Measurements from ENCODE around the gene ZNF853.
A peak's percentile ranks its signal among the peaks of the same experiment; 100 is the strongest.
"Not testable (repeated sequence)": the region's sequence is repeated elsewhere in the genome, so short reads cannot be mapped to it uniquely, and the experiment has no call there.

Gene ZNF853

GRCh38 chr7:6606866-6607583 lies 8.4 kb upstream of the ZNF853 start:
- DNase-seq: no peak

DNA sequence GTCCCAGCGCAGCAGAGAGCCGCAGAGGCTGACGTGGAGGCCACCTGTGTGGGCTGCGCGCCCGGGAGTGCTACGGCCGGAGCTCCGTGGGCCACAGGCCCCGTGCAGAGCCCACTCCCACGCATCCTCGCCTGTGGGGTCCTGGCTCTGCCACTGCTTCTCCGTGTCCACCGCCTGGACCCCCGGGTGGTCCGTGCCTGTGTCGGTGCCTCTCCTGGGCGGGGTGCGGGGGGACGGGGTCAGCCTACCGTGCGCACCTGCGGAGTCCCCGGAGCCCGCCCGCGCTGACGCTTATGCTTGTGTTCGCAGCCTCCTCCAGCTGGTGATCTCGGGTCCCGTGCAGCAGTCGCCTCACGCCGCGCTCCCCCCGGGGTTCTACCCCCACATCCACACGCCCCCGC lies 7.8 kb upstream of the ZNF853 start:
- no peak for DNase-seq

DNA sequence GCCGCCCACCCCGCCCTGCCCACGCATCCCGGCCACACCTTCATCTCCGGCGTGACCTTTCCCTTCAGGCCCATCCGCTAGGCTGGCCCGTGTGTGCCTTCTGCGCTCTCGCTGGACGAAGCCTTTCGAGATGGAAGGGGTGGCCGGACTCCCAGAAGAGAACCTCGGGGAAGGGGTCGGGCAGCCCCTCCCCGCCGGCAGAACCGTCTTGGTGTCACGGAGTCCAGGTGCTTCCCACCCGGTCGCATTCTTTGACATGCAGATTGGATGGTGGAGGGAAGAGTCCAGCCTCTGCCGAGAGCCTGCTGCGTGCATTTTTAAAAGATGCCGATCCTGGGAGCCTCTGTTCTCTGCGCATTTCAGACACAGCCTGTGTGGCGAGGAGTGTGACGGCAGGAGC lies 7.3 kb upstream of the ZNF853 start:
- no peak for DNase-seq

GRCh38 chr7:6608794-6609193 lies 6.6 kb upstream of the ZNF853 start:
- DNase-seq: no peak

DNA sequence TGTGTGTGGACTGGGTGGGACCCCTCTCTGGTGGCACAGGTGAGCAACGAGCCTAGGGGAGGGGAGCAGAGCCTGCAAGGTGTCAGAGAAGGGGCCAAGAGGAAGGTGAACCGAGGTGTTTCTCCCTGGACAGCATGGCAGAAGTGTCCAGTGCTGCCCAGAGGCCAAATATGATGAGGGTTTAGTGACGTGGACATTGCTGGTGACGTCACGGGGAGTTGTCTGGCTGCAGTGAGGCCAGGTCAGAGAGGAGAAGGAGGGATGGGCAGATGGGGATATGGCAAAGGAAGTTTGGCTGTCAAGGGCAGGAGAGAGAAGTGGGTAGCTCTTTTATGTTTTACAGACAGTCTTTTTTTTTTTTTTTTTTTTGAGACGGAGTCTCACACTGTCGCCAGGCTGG lies 2.6 kb upstream of the ZNF853 start:
- DNase-seq: no peak

DNA sequence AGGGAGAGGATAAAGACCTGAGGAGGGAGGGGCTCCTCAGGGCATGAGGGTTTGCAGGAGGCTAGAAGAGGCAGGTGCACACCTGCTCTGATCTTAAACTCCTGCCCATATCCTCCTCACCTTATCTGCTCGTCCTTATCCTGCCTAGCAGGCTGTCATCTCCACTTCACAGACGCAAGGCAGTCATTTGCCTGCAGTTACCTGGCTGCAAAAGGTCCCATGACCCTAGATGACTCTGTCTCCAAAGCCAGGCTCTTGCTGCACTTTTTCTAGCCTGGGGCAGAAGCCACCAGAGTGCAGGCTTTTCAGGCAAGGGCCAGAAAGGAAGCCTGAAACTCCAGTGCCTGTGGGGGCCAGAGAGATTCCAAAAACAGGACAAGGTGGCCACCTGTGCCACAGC lies 1.7 kb upstream of the ZNF853 start:
- no peak for DNase-seq

- no peak for DNase-seq
Measured at GRCh38 chr7:6615723-6616555, 529 bp downstream of the ZNF853 start.

GRCh38 chr7:6616854-6617643 lies 1.6 kb downstream of the ZNF853 start:
- no peak for DNase-seq

- DNase-seq: no peak
Measured at GRCh38 chr7:6618621-6619020, 3.2 kb downstream of the ZNF853 start.

GRCh38 chr7:6619961-6620360 lies 4.6 kb downstream of the ZNF853 start:
- no peak for DNase-seq

GRCh38 chr7:6621195-6622133 lies 6.1 kb downstream of the ZNF853 start:
- no peak for DNase-seq

GRCh38 chr7:6622134-6622710 lies 6.8 kb downstream of the ZNF853 start:
- no peak for DNase-seq

DNA sequence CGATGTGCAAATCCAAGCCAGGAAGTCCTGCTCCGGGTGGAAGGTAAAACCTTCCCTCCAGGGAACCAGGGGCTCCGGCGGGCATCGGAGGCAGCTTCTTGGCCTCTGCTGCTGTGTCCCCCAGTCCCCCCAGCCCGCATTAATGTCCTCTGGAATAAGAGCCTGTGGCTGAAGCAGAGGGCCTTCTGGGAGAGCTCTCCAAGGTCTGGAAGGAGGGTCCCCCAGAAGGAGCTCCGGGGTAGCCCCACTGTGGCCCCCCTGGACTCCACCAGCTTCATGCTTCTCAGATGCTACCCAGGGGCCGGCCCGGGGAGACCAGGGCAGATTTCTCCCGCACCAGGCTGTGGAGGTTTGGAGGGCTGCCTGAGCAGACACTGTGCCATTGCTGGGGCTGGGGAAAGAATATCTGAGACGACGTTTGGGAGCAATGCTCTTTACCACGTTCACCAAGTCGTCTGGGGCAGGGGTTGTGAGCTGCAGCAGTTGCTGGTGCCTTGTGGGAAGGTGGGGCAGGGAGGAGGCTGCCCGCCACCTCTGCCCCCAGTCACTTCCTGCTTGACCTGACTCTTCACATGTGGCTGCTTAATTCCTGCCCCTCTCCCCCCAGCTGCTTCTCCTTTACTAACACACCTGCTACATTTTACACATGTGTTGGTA lies 8.3 kb downstream of the ZNF853 start:
- DNase-seq: no peak

- DNase-seq: no peak
Measured at GRCh38 chr7:6624246-6624611, 8.8 kb downstream of the ZNF853 start.

- DNase-seq: no peak
Measured at GRCh38 chr7:6628045-6628444, 12.6 kb downstream of the ZNF853 start.

- DNase-seq: no peak
Measured at GRCh38 chr7:6630007-6630849, 14.8 kb downstream of the ZNF853 start.

- no peak for DNase-seq
Measured at GRCh38 chr7:6631605-6632004, 16.2 kb downstream of the ZNF853 start.

GRCh38 chr7:6634021-6634420 lies 18.6 kb downstream of the ZNF853 start:
- DNase-seq: no peak

GRCh38 chr7:6634971-6635370 lies 19.6 kb downstream of the ZNF853 start:
- not testable (repeated sequence) for DNase-seq

- peak; percentile 20 for DNase-seq
Measured at GRCh38 chr7:6636741-6637543, 21.5 kb downstream of the ZNF853 start, which contains the start of gene ZNF316. ZNF316 (plus strand) TSS chr7:6637318; CDS start chr7:6642410, 5,092 bp downstream.
